Type B pancreatic cell (in vitro differentiated cells): ENCODE results near the gene CREB3L4. TPM values are rescaled to one million over a fixed set of nuclear protein-coding genes. Genes with fewer than 3 reads are reported as not detected.

Experiments
- DNase-seq: peaks from one replicate; pipeline ENCODE4 v3.0.0; 2021; ENCODE audit warnings: mixed read lengths; ENCODE audit not compliant: unreplicated experiment; ENCODE audit errors: extremely low spot score
- H3K27ac Mint-ChIP-seq: 2 replicates; pipeline ENCODE4 v1.8.0; 2021; ENCODE audit warnings: mild to moderate bottlenecking, mixed read lengths
- H3K27me3 Mint-ChIP-seq: 2 replicates; pipeline ENCODE4 v1.8.0; 2021; ENCODE audit warnings: mixed read lengths
- H3K36me3 Mint-ChIP-seq: 2 replicates; pipeline ENCODE4 v1.8.0; 2021; ENCODE audit warnings: mixed read lengths
- H3K4me1 Mint-ChIP-seq: one replicate; pipeline ENCODE4 v1.8.0; 2021; ENCODE audit warnings: mixed read lengths; ENCODE audit not compliant: unreplicated experiment
- H3K4me3 Mint-ChIP-seq: 2 replicates; pipeline ENCODE4 v1.8.0; 2021; ENCODE audit warnings: mild to moderate bottlenecking, mixed read lengths
- H3K9me3 Mint-ChIP-seq: 2 replicates; pipeline ENCODE4 v1.8.0; 2021; ENCODE audit warnings: mixed read lengths
- microRNA-seq: library from miRNA; unstranded; fragments of <30 nt; microRNA quantifications from one replicate; pipeline ENCODE4, GENCODE V29; 2020
- total RNA-seq: library from RNA; stranded (reverse); gene quantifications from 2 replicates; pipeline ENCODE4 v1.2.1, GENCODE V29; 2021; ENCODE audit warnings: low replicate concordance
- TF ChIP-seq, protein P1 (sequence below): fragments of 200-600 bp; sonication (generic); conservative IDR thresholded peaks from 2 replicates; pipeline ENCODE4 v1.5.0; 2021; ENCODE audit warnings: antibody characterized with exemption, mild to moderate bottlenecking

CREB3L4 gene
- total RNA-seq, 1 donor from 2014 or later: 31.8 TPM

DNA sequence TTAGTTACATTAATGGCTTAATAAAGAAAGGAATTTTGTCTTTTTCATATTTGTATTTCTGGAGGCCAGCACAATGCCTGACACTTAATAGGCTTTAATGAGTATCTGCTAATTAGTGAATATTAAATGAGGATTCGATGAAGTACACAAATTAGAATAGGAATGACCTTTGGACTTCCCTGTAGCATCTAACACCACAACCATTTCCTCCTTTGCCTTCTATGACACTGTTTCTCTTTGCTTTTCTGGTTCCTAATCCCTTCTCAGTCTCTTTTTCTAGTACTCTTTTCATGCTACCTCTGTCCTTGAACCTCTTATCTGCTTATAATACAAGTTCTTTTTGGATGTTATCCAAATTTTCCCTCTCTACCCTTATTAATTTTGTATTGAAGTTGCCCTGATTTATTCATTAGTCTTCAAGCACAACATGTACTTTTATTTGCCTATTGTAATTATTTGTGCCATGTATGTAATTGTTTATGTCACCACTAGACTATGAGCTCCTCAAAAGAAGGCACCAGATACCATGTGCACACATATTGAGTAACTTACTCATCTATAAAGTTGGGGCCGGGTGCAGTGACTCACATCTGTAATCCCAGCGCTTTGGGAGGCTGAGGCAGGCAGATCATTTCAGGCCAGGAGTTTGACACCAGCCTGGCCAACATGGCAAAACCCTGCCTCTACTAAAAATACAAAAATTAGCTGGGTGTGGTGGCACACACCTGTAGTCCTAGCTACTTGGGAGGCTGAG is 46.6 kb downstream of the CREB3L4 start:
- Mint-ChIP-seq H3K9me3 (no peaks in the 10 kb centered on the region), H3K4me1 (no peaks in the 10 kb centered on the region), H3K27me3 (no peaks in the 10 kb centered on the region), H3K4me3 (no peak overlapping the region), H3K27ac (no peak overlapping the region), H3K36me3 (no peaks in the 10 kb centered on the region)
- DNase-seq: no peak
- TF ChIP-seq, protein P1, sequence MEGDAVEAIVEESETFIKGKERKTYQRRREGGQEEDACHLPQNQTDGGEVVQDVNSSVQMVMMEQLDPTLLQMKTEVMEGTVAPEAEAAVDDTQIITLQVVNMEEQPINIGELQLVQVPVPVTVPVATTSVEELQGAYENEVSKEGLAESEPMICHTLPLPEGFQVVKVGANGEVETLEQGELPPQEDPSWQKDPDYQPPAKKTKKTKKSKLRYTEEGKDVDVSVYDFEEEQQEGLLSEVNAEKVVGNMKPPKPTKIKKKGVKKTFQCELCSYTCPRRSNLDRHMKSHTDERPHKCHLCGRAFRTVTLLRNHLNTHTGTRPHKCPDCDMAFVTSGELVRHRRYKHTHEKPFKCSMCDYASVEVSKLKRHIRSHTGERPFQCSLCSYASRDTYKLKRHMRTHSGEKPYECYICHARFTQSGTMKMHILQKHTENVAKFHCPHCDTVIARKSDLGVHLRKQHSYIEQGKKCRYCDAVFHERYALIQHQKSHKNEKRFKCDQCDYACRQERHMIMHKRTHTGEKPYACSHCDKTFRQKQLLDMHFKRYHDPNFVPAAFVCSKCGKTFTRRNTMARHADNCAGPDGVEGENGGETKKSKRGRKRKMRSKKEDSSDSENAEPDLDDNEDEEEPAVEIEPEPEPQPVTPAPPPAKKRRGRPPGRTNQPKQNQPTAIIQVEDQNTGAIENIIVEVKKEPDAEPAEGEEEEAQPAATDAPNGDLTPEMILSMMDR: no peak

DNA sequence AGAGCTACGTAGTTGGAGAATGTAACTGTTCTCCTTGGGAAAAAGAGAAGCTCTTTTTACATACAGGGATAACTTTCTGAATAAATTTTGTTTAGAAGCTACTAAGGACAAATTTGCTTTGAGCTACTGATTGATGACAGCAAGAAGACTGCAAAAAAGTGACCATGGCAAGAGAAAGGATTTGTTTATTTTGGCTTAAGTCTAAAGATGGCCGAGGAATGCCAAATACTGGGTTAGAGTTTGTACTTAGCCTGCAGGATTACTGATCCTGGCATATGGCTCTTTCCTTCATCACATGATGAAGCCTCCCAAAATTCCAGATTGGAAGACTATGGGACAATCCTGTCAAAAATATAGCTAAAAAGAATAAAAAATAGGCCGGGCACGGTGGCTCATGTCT is 51.6 kb downstream of the CREB3L4 start:
- no peaks in the 10 kb centered on the region for H3K36me3 Mint-ChIP-seq
- TF ChIP-seq, protein P1: no peak
- no peak overlapping the region for H3K27ac Mint-ChIP-seq
- no peaks in the 10 kb centered on the region for H3K27me3 Mint-ChIP-seq
- H3K9me3 Mint-ChIP-seq: no peaks in the 10 kb centered on the region
- no peak overlapping the region for H3K4me3 Mint-ChIP-seq
- no peaks in the 10 kb centered on the region for H3K4me1 Mint-ChIP-seq
- DNase-seq: no peak

DNA sequence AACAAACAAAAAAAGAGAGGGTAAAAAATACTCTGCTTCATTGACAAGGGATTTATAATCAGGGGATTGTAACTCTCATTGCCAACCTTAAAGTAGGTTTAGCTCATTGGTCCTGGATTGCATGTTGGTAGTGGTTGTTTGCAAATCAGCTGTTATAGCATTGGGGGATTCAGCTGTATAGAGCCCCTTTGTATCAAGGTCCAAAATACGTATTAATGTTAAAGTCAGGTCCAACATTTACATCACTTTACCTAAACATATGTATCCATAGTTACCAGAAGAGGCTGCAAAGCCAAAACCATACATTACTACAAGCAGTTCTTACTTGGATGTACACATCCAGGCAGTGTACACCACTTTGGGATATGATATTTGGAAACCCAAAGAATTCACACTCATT is 52.2 kb downstream of the CREB3L4 start:
- DNase-seq: no peak
- TF ChIP-seq, protein P1: no peak
- H3K4me1 Mint-ChIP-seq: no peaks in the 10 kb centered on the region
- no peaks in the 10 kb centered on the region for H3K9me3 Mint-ChIP-seq
- H3K4me3 Mint-ChIP-seq: no peak overlapping the region
- no peak overlapping the region for H3K27ac Mint-ChIP-seq
- no peaks in the 10 kb centered on the region for H3K27me3 Mint-ChIP-seq
- H3K36me3 Mint-ChIP-seq: no peaks in the 10 kb centered on the region

Small RNA genes within 50 kb of the gene (microRNA-seq; reads per million reads assigned to microRNA genes)
- not detected for gene MIR6737

Other genes starting within 250 kb of the CREB3L4 start
- 70.3 and 90.8 TPM in 2 replicates for gene INTS3, start 239.9 kb upstream of the CREB3L4 start, total RNA-seq
- 20.6 and 22.1 TPM in 2 replicates for gene SLC27A3, start 192.5 kb upstream of the CREB3L4 start, total RNA-seq
- gene GATAD2B, start 44.9 kb upstream of the CREB3L4 start, total RNA-seq: 39.0 and 51.4 TPM in 2 replicates
- gene DENND4B, start 21.2 kb upstream of the CREB3L4 start, total RNA-seq: 43.0 and 70.7 TPM in 2 replicates
- 31.1 and 36.0 TPM in 2 replicates for gene CRTC2, start 9.3 kb upstream of the CREB3L4 start, total RNA-seq
- 75.7 and 93.4 TPM in 2 replicates for gene SLC39A1, start 4.4 kb upstream of the CREB3L4 start, total RNA-seq
- gene JTB, start 9.8 kb downstream of the CREB3L4 start, total RNA-seq: 99.2 and 153 TPM in 2 replicates
- gene RAB13, start 18.4 kb downstream of the CREB3L4 start, total RNA-seq: 79.3 and 90.1 TPM in 2 replicates
- gene RPS27, start 22.9 kb downstream of the CREB3L4 start, total RNA-seq: 2,370 and 2,920 TPM in 2 replicates
- gene NUP210L, start 187.2 kb downstream of the CREB3L4 start, total RNA-seq: 0.07 TPM in 1 of 2 replicates, not detected in the other
- 263 and 371 TPM in 2 replicates for gene TPM3, start 224.2 kb downstream of the CREB3L4 start, total RNA-seq
- not detected in 2 replicates for gene CFAP141, start 238.4 kb downstream of the CREB3L4 start, total RNA-seq